Activated naive CD8-positive, alpha-beta T cell treated with anti-CD3 and anti-CD28 coated beads for 36 hours (primary cell): ENCODE data around the gene KLHL34. TPM values are rescaled to one million over a fixed set of nuclear protein-coding genes. Genes with fewer than 3 reads are reported as not detected.

Experiments used
- DNase-seq: peaks from one replicate; pipeline ENCODE4 v3.0.0; 2021
- H3K27ac Mint-ChIP-seq: one replicate; pipeline ENCODE4 v1.8.0; 2022; ENCODE audit warnings: mild to moderate bottlenecking, moderate library complexity, mixed read lengths
- H3K27me3 Mint-ChIP-seq: one replicate; pipeline ENCODE4 v1.8.0; 2022; ENCODE audit warnings: mild to moderate bottlenecking, mixed read lengths
- H3K36me3 Mint-ChIP-seq: one replicate; pipeline ENCODE4 v1.8.0; 2021; ENCODE audit warnings: mild to moderate bottlenecking, mixed read lengths
- H3K4me1 Mint-ChIP-seq: one replicate; pipeline ENCODE4 v1.8.0; 2021; ENCODE audit warnings: mixed read lengths
- H3K4me3 Mint-ChIP-seq: one replicate; pipeline ENCODE4 v1.8.0; 2022; ENCODE audit warnings: mild to moderate bottlenecking, moderate library complexity, mixed read lengths
- H3K9me3 Mint-ChIP-seq: one replicate; pipeline ENCODE4 v1.8.0; 2022; ENCODE audit warnings: mixed read lengths
- total RNA-seq, 2 experiments: library from RNA; stranded (reverse); gene quantifications; one replicate each; pipeline ENCODE4 v1.2.3, GENCODE V29; 2021

The KLHL34 gene
- total RNA-seq, 2 experiments from 2014 or later = 0.36 to 0.62 TPM

DNA sequence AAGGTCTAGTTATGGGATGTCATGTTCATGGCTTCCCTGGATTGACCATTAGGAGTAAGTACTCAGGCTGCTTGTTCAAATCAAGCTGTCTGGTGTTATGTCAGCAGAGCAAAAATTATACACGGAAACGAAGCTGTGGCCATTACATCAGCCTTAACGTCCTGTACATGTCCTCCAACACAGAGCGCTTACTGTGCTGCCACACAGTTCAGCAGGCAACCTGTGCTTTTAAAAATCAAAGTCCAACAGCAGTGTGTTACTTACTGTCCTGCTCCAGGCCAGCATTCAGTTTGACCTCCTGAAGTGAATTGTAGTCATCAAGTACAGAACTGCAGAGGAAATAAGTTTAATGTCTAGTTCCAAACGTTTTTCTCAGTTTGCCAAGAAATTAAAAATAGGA, 46.0 kb downstream of the KLHL34 start:
- no peak for DNase-seq
- H3K36me3 Mint-ChIP-seq = peaks cover 3% of the 10 kb centered on the region
- H3K27me3 Mint-ChIP-seq = no peaks in the 10 kb centered on the region
- H3K4me1 Mint-ChIP-seq = no peaks in the 10 kb centered on the region
- no peak overlapping the region for H3K4me3 Mint-ChIP-seq
- no peaks in the 10 kb centered on the region for H3K9me3 Mint-ChIP-seq
- H3K27ac Mint-ChIP-seq = no peak overlapping the region

DNA sequence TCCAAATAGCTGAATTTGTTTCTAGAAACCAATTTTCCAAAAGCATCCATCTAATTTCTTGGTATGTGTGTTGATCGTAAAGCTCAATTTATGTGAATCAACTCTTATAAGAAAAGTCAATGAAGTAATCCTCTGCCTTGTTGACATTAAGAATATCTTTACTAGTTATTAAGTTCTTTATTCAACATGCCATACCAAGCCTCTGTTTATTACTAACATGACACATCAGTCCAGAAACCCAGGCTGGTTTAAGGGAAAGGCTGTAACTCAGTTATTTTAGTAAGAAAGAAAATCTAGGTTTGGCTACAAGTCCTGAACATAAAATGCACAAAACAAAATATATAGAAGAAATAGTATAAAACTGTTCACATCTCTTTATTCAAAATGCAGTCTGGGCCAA, 48.0 kb downstream of the KLHL34 start:
- no peak overlapping the region for H3K27ac Mint-ChIP-seq

DNA sequence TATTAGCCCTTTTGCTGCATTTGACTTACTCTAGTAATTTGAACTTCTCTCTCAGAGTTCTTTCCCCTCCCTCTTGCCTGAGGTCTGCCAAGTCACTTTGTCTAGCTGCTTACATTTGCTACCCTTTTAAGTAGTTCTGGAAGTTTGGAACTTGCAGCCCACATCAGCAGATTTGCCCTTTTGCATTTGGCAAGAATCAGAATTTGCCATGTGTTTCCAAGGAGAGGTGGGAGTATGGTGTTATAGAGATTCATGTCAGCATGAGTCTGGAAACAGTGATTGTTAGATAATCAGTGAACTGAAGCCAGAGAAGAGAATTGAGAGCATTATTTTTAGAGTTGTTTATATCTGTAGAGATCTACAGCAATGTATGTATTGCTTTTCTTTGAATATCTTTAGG, 52.1 kb downstream of the KLHL34 start:
- Mint-ChIP-seq H3K4me3 (no peak overlapping the region), H3K4me1 (no peaks in the 10 kb centered on the region), H3K27ac (no peak overlapping the region), H3K36me3 (peaks cover 3% of the 10 kb centered on the region), H3K27me3 (no peaks in the 10 kb centered on the region), H3K9me3 (no peaks in the 10 kb centered on the region)
- no peak for DNase-seq

More for the DNA sequence above, 48.0 kb downstream of the KLHL34 start:
- H3K27me3 Mint-ChIP-seq = no peaks in the 10 kb centered on the region
- DNase-seq = no peak
- peaks cover 3% of the 10 kb centered on the region for H3K36me3 Mint-ChIP-seq
- H3K4me3 Mint-ChIP-seq = no peak overlapping the region
- H3K4me1 Mint-ChIP-seq = no peaks in the 10 kb centered on the region
- H3K9me3 Mint-ChIP-seq = no peaks in the 10 kb centered on the region

Other genes with a start within 250 kb of the KLHL34 start
- not detected for gene SMPX, start 99.8 kb upstream of the KLHL34 start, total RNA-seq
- gene MBTPS2, start 181.3 kb upstream of the KLHL34 start, total RNA-seq = 10 to 100 TPM; 10.7 to 12.2 TPM
- 1 to 10 TPM; 2.5 TPM for gene YY2, start 197.7 kb upstream of the KLHL34 start, total RNA-seq